GM23248 (cell line): ENCODE results near the gene MYH11. TPM values are rescaled to one million over a fixed set of nuclear protein-coding genes. Genes with fewer than 3 reads are reported as not detected.
A peak's percentile ranks its signal among the peaks of the same experiment; 100 is the strongest.

Experiments used
- DNase-seq: peaks from one replicate; pipeline ENCODE4 v3.0.0-alpha.2; 2015
- H2AFZ ChIP-seq: fragments of 200-600 bp; sonication (generic); 2 replicates; pipeline ENCODE4 v1.6.1; 2016; ENCODE audit warnings: antibody characterized with exemption
- H3F3A ChIP-seq: fragments of 200-600 bp; sonication (generic); 2 replicates; pipeline ENCODE4 v1.6.1; 2016; ENCODE audit warnings: mild to moderate bottlenecking, antibody characterized with exemption, mixed run types; ENCODE audit not compliant: insufficient read depth
- H3K27ac ChIP-seq: fragments of 200-600 bp; sonication (generic); 2 replicates; pipeline ENCODE4 v1.5.1; 2016; ENCODE audit warnings: mild to moderate bottlenecking
- H3K27me3 ChIP-seq: fragments of 200-600 bp; sonication (generic); replicated peaks from 2 replicates; pipeline ENCODE4 v1.6.1; 2016; ENCODE audit warnings: mild to moderate bottlenecking; ENCODE audit not compliant: insufficient read depth
- H3K36me3 ChIP-seq: fragments of 200-600 bp; sonication (generic); 2 replicates; pipeline ENCODE4 v1.6.1; 2016; ENCODE audit warnings: low read depth, mild to moderate bottlenecking
- H3K4me1 ChIP-seq: fragments of 200-600 bp; sonication (generic); 2 replicates; pipeline ENCODE4 v1.6.1; 2016; ENCODE audit warnings: mild to moderate bottlenecking; ENCODE audit not compliant: insufficient read depth
- H3K4me2 ChIP-seq: fragments of 200-600 bp; sonication (generic); one replicate; pipeline ENCODE4 v1.6.1; 2016; ENCODE audit warnings: mild to moderate bottlenecking; ENCODE audit not compliant: unreplicated experiment
- H3K4me3 ChIP-seq: fragments of 200-600 bp; sonication (generic); 2 replicates; pipeline ENCODE4 v1.5.1; 2016; ENCODE audit warnings: mild to moderate bottlenecking
- H3K79me2 ChIP-seq: fragments of 200-600 bp; sonication (generic); 2 replicates; pipeline ENCODE4 v1.6.1; 2016; ENCODE audit warnings: mild to moderate bottlenecking; ENCODE audit not compliant: insufficient read depth
- H3K9ac ChIP-seq: fragments of 200-600 bp; sonication (generic); 2 replicates; pipeline ENCODE4 v1.6.1; 2016; ENCODE audit warnings: mild to moderate bottlenecking
- H3K9me2 ChIP-seq: fragments of 200-600 bp; sonication (generic); 2 replicates; pipeline ENCODE4 v1.6.1; 2016; ENCODE audit warnings: mixed run types, mild to moderate bottlenecking, moderate library complexity; ENCODE audit not compliant: insufficient read depth
- H3K9me3 ChIP-seq: fragments of 200-600 bp; sonication (generic); one replicate; pipeline ENCODE4 v1.6.1; 2017; ENCODE audit warnings: low read depth
- H4K20me1 ChIP-seq: fragments of 200-600 bp; sonication (generic); 2 replicates; pipeline ENCODE4 v1.6.0; 2016; ENCODE audit not compliant: insufficient read depth
- EZH2 ChIP-seq: fragments of 200-600 bp; sonication (generic); IDR thresholded peaks from 2 replicates; pipeline ENCODE4 v1.6.1; 2018; ENCODE audit warnings: antibody characterized with exemption, mild to moderate bottlenecking; ENCODE audit not compliant: insufficient read depth, poor library complexity, severe bottlenecking
- EZH2phosphoT487 ChIP-seq: fragments of 200-600 bp; sonication (generic); IDR thresholded peaks from 2 replicates; pipeline ENCODE4 v1.6.1; 2018; ENCODE audit warnings: antibody characterized with exemption, moderate library complexity, mild to moderate bottlenecking, low read depth; ENCODE audit not compliant: insufficient read depth
- WGBS, 2 experiments: methylation state at CpG; one replicate each; pipeline ENCODE4 v1.1.6; 2015 to 2017; ENCODE audit warnings: low lambda C conversion rate in 2 of 2, low coverage in 1 of 2; ENCODE audit errors: missing lambda C conversion rate in 2 of 2; 5-methylcytosine and 5-hydroxymethylcytosine counted together
- in situ Hi-C: fragments of 300-500 bp; cut with MboI; formaldehyde crosslinking; loops from 2 replicates; pipeline ENCODE4 v1.15.0; 2020
- polyA plus RNA-seq: library from polyadenylated mRNA; unstranded; fragments of >200 nt; fragmentation: Nextera tagmentation; extraction: Ambion mirVana; gene quantifications from 2 replicates; pipeline ENCODE4 v1.2.1, GENCODE V29; 2016
- total RNA-seq: library from RNA; depleted of rRNA; stranded (reverse); fragments of >200 nt; shearing (Covaris generic); gene quantifications from 2 replicates; pipeline ENCODE4 v1.2.3, GENCODE V29; 2014

The MYH11 gene
- total and polyA plus RNA-seq, 2 experiments from 2014 or later: 0.79 TPM; not detected in 1

DNA sequence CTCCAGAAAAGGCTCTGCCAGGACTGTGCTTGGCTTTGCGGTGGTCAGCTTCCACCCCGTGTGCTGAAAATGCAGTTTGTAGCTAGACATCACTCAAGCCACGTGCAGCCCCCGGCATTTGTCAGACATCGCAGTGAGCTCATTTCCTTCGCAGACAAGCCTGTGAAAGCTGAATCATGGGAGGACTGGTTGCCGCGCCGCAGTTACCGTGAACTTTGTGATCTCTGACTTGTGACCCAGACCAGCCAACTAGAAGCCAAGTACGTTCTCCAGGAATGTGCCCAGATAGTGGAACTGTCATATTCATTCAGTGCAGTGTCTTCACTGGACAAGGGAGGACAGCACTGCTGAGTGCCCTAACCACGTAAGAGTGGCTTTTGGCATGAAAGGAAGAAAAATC lies 148.7 kb downstream of the MYH11 start:
- Histone ChIP-seq H3K36me3 (no peaks in the 10 kb centered on the region), H3K27ac (no peak overlapping the region), H4K20me1 (no peaks in the 10 kb centered on the region), H3K79me2 (no peaks in the 10 kb centered on the region), H3K9me3 (no peaks in the 10 kb centered on the region), H3K9ac (no peak overlapping the region), H3F3A (peaks cover 9% of the 10 kb centered on the region; the same call in 1 of the 2 replicates), H2AFZ (no peak overlapping the region), H3K27me3 (no peaks in the 10 kb centered on the region), H3K4me2 (no peak overlapping the region), H3K9me2 (no peaks in the 10 kb centered on the region), H3K4me3 (no peak overlapping the region), H3K4me1 (no peaks in the 10 kb centered on the region)
- no peak for TF ChIP-seq EZH2phosphoT487
- TF ChIP-seq EZH2: no peak
- WGBS, 2 experiments: 94 to 97% methylated on average over 12 of the region's 12 CpGs
- in situ Hi-C loops: no loop called here
- no peak for DNase-seq

DNA sequence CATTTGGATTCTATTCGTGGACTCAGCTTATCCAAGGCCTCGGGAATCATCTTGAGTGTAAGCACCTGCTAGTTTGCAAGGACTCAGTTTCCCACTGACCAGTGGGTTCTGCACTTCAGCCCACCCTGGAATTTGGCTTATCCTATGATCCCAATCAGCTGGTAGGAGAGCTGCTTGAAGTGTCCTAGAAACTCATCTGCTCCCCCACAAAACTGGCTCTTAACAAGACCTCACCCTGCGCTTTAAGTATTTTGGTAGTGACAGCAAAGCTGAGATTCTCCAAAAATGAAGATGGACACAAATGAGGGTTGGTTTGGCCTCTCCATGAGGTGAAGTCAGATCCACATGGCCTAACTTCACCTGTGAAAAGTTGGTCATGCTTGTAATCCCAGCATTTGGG lies 149.5 kb downstream of the MYH11 start:
- Histone ChIP-seq H3K27ac (no peak overlapping the region), H3K9me2 (no peaks in the 10 kb centered on the region), H3K27me3 (no peaks in the 10 kb centered on the region), H4K20me1 (no peaks in the 10 kb centered on the region), H3K9ac (no peak overlapping the region), H3F3A (peaks cover 14% of the 10 kb centered on the region; the same call in 1 of the 2 replicates), H3K36me3 (no peaks in the 10 kb centered on the region), H3K9me3 (no peaks in the 10 kb centered on the region), H3K79me2 (no peaks in the 10 kb centered on the region), H3K4me1 (no peaks in the 10 kb centered on the region), H3K4me3 (no peak overlapping the region), H3K4me2 (no peak overlapping the region), H2AFZ (no peak overlapping the region)
- DNase-seq: no peak
- in situ Hi-C loops: no loop called here
- TF ChIP-seq EZH2 (no peak), EZH2phosphoT487 (no peak)
- whole genome bisulfite sequencing, 2 experiments: 95 to 100% methylated on average over 3 of the region's 3 CpGs

DNA sequence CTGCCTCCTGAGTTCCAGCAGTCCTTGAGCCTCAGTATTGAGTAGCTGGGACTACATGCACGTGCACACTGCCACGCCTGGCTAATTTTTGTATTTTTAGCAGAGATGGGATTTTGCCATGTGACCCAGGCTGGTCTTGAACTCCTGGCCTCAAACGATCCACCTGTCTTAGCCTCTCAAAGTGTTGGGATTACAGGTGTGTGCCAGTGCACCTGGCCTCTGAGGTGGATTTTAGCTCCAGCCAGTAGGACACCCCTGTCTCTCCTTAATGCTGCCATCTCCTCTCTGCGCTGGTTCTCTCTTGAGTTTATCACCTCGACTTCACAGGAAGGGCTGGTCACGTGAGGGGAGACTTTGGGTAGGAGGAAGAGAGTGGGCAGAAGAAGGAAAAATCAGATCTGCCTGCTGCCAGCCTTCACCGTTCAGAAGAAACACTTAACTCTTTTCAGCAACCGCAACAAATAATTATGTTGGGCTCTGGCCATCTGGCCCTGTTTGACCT lies 151.7 kb downstream of the MYH11 start:
- peaks cover 8% of the 10 kb centered on the region; the same call in 1 of the 2 replicates for H3K36me3 ChIP-seq
- no peak overlapping the region for H2AFZ ChIP-seq
- no peak overlapping the region for H3K4me2 ChIP-seq
- TF ChIP-seq EZH2phosphoT487 (no peak), EZH2 (no peak)
- H3K4me3 ChIP-seq: no peak overlapping the region
- H3K9ac ChIP-seq: no peak overlapping the region
- H3K27ac ChIP-seq: no peak overlapping the region
- no peaks in the 10 kb centered on the region for H3K79me2 ChIP-seq
- no peak for DNase-seq
- WGBS, 2 experiments: 73 to 75% methylated on average over 8 of the region's 8 CpGs
- in situ Hi-C loops: no loop called here
- no peaks in the 10 kb centered on the region for H3K4me1 ChIP-seq
- H3K27me3 ChIP-seq: no peaks in the 10 kb centered on the region
- H3K9me2 ChIP-seq: no peaks in the 10 kb centered on the region
- no peaks in the 10 kb centered on the region for H4K20me1 ChIP-seq
- H3F3A ChIP-seq: peaks cover 14% of the 10 kb centered on the region; the same call in 1 of the 2 replicates
- no peaks in the 10 kb centered on the region for H3K9me3 ChIP-seq

DNA sequence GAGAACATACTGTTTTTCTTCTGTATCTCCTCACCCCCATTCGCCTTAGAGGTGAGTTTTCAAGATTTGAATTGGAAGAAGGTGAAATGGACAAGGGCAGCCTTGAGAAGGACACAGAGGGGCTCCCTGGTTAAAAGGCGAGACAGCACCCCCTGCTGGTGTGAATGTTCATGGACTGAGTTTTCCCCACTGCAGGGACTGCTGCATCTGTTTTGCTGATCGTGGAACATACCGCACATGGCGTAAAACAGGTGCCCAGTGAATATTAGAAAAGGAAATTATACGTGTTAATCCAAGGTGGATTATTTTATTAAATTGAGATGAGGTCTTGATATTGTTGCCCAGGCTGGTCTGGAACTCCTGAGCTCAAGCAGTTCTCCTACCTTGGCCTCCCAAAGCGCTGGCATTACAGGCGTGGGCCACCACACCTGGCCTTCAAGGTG lies 152.3 kb downstream of the MYH11 start:
- H2AFZ ChIP-seq: no peak overlapping the region
- no peak overlapping the region for H3K4me3 ChIP-seq
- H3F3A ChIP-seq: peaks cover 14% of the 10 kb centered on the region; the same call in 1 of the 2 replicates
- no peaks in the 10 kb centered on the region for H4K20me1 ChIP-seq
- TF ChIP-seq EZH2 (no peak), EZH2phosphoT487 (no peak)
- H3K9me2 ChIP-seq: no peaks in the 10 kb centered on the region
- no peak overlapping the region for H3K9ac ChIP-seq
- no peaks in the 10 kb centered on the region for H3K9me3 ChIP-seq
- 51 to 52% methylated on average over 8 of the region's 8 CpGs for WGBS, 2 experiments
- no peaks in the 10 kb centered on the region for H3K4me1 ChIP-seq
- no peaks in the 10 kb centered on the region for H3K79me2 ChIP-seq
- H3K27me3 ChIP-seq: no peaks in the 10 kb centered on the region
- in situ Hi-C loops: no loop called here
- no peak overlapping the region for H3K27ac ChIP-seq
- DNase-seq: peak; percentile 73
- H3K4me2 ChIP-seq: no peak overlapping the region
- H3K36me3 ChIP-seq: peaks cover 14% of the 10 kb centered on the region; the same call in 1 of the 2 replicates
